GM06990 (cell line): ENCODE measurements around the gene RGN.

ENCODE experiments used
- DNase-seq: peaks from one replicate; pipeline ENCODE4 v3.0.0-alpha.2; 2011; ENCODE audit not compliant: insufficient read length; ENCODE audit errors: extremely low read depth
- H3K27me3 ChIP-seq: replicated peaks from 2 replicates; pipeline ENCODE4 v1.6.0; 2011; ENCODE audit warnings: low read length; ENCODE audit not compliant: control insufficient read depth, insufficient read depth
- H3K36me3 ChIP-seq: 2 replicates; pipeline ENCODE4 v1.5.1; 2011; ENCODE audit warnings: low read length; ENCODE audit not compliant: control insufficient read depth, insufficient read depth
- H3K4me3 ChIP-seq: replicated peaks from 2 replicates; pipeline ENCODE4 v1.5.1; 2011; ENCODE audit warnings: low read depth, mild to moderate bottlenecking, control low read depth, low read length
- TF ChIP-seq, protein P1 (sequence below): IDR thresholded peaks from 2 replicates; pipeline ENCODE4 v1.5.1; 2011; ENCODE audit warnings: low read length, control low read depth, mild to moderate bottlenecking, inconsistent platforms; ENCODE audit not compliant: insufficient read depth, poor library complexity, severe bottlenecking

Gene RGN

DNA sequence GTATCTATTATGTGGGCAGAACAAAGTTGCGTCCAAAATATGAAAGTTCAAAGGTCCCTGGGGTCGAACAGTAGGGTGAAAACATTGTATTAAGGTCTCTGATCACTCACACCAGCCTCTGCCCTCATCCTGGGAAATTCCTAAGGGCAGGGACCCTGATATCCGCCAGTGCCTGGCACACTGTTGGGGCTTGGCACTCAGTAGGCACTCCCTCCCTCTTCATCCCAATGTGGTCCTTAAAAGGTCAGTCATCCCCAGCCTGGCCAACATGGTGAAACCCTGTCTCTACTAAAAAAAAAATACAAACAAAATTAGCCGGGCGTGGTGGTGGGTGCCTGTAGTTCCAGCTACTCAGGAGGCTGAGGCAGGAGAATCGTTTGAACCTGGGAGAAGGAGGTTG lies 59.9 kb downstream of the RGN start:
- H3K36me3 ChIP-seq = no peaks in the 10 kb centered on the region

More for the DNA sequence above, 59.9 kb downstream of the RGN start:
- Histone ChIP-seq H3K27me3 (no peaks in the 10 kb centered on the region), H3K4me3 (no peak overlapping the region)
- TF ChIP-seq, protein P1, sequence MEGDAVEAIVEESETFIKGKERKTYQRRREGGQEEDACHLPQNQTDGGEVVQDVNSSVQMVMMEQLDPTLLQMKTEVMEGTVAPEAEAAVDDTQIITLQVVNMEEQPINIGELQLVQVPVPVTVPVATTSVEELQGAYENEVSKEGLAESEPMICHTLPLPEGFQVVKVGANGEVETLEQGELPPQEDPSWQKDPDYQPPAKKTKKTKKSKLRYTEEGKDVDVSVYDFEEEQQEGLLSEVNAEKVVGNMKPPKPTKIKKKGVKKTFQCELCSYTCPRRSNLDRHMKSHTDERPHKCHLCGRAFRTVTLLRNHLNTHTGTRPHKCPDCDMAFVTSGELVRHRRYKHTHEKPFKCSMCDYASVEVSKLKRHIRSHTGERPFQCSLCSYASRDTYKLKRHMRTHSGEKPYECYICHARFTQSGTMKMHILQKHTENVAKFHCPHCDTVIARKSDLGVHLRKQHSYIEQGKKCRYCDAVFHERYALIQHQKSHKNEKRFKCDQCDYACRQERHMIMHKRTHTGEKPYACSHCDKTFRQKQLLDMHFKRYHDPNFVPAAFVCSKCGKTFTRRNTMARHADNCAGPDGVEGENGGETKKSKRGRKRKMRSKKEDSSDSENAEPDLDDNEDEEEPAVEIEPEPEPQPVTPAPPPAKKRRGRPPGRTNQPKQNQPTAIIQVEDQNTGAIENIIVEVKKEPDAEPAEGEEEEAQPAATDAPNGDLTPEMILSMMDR = no peak
- no peak for DNase-seq
